PC-9 (cell line): ENCODE data around the gene ANKRD13B. TPM values are rescaled to one million over a fixed set of nuclear protein-coding genes. Genes with fewer than 3 reads are reported as not detected.

Experiments used
- BruUV-seq: library from RNA; stranded (reverse); fragments of 400-500 nt; replicated peaks from 2 replicates; lab custom pipeline; 2021; lab: Mats Ljungman, UMichigan
- CTCF ChIA-PET: fragments of 300-600 bp; sonication (Branson Sonifier 250); formaldehyde crosslinking; loops from one replicate; lab custom pipeline; 2022; ENCODE audit warnings: antibody characterized with exemption; lab: Charles Lee
- POLR2A ChIA-PET: fragments of 300-600 bp; sonication (Branson Sonifier 250); formaldehyde crosslinking; loops from one replicate; lab custom pipeline; 2022; ENCODE audit warnings: antibody characterized with exemption; ENCODE audit not compliant: unreplicated experiment; lab: Charles Lee
- DNase-seq, 2 experiments: peaks; one replicate each; pipeline versions ENCODE4 v3.0.0 to v3.0.0-alpha.2; 2015 to 2022; ENCODE audit warnings: mixed read lengths in 1 of 2
- H2AFZ ChIP-seq: fragments of 200-600 bp; sonication (generic); 2 replicates; pipeline ENCODE4 v1.8.1; 2017; ENCODE audit warnings: antibody characterized with exemption
- H3F3A ChIP-seq: fragments of 200-600 bp; sonication (generic); 2 replicates; pipeline ENCODE4 v1.8.1; 2017; ENCODE audit warnings: antibody characterized with exemption, mild to moderate bottlenecking, low read depth; ENCODE audit not compliant: insufficient read depth
- H3K27ac ChIP-seq: fragments of 200-600 bp; sonication (generic); 2 replicates; pipeline ENCODE4 v1.6.1; 2016; ENCODE audit warnings: mixed run types
- H3K27me3 ChIP-seq: fragments of 200-600 bp; sonication (generic); 2 replicates; pipeline ENCODE4 v1.6.1; 2016; ENCODE audit warnings: low read depth, mixed run types; ENCODE audit not compliant: insufficient read depth
- H3K36me3 ChIP-seq: fragments of 200-600 bp; sonication (generic); 2 replicates; pipeline ENCODE4 v1.6.1; 2016; ENCODE audit warnings: low read depth, mixed run types
- H3K4me1 ChIP-seq: fragments of 200-600 bp; sonication (generic); replicated peaks from 2 replicates; pipeline ENCODE4 v1.6.1; 2016; ENCODE audit warnings: mixed run types; ENCODE audit not compliant: insufficient read depth
- H3K4me2 ChIP-seq: fragments of 200-600 bp; sonication (generic); 2 replicates; pipeline ENCODE4 v1.6.1; 2017; ENCODE audit warnings: mixed run types
- H3K4me3 ChIP-seq: fragments of 200-600 bp; sonication (generic); 2 replicates; pipeline ENCODE4 v1.6.1; 2016; ENCODE audit warnings: mixed run types
- H3K79me2 ChIP-seq: fragments of 200-600 bp; sonication (generic); 2 replicates; pipeline ENCODE4 v1.6.1; 2017; ENCODE audit warnings: low read depth, mixed run types
- H3K9me2 ChIP-seq: fragments of 200-600 bp; sonication (generic); 2 replicates; pipeline ENCODE4 v1.8.1; 2017; ENCODE audit warnings: mild to moderate bottlenecking; ENCODE audit not compliant: insufficient read depth
- H3K9me3 ChIP-seq: fragments of 200-600 bp; sonication (generic); 2 replicates; pipeline ENCODE4 v1.8.1; 2016; ENCODE audit warnings: low read depth; ENCODE audit not compliant: insufficient read depth
- H4K20me1 ChIP-seq: fragments of 200-600 bp; sonication (generic); 2 replicates; pipeline ENCODE4 v1.8.1; 2017; ENCODE audit not compliant: insufficient read depth
- CTCF ChIP-seq: fragments of 200-600 bp; sonication (generic); conservative IDR thresholded peaks from 2 replicates; pipeline ENCODE4 v1.6.1; 2017; ENCODE audit warnings: mixed run types, antibody characterized with exemption, mild to moderate bottlenecking, moderate library complexity
- EZH2 ChIP-seq: fragments of 200-600 bp; sonication (generic); IDR thresholded peaks from 2 replicates; pipeline ENCODE4 v1.8.0; 2017; ENCODE audit warnings: antibody characterized with exemption, low read depth
- intact Hi-C: fragments of 100-400 bp; cut with micrococcal nuclease; formaldehyde crosslinking; loops from one replicate; pipeline ENCODE4 v1.10.0; 2022; ENCODE audit not compliant: unreplicated experiment
- total RNA-seq: library from RNA; stranded (reverse); gene quantifications from 2 replicates; pipeline ENCODE4 v1.2.3, GENCODE V29; 2021

ANKRD13B gene
- total RNA-seq, 1 experiment from 2014 or later = 28.4 TPM

GRCh38 chr17:29546830-29547229 is 46.1 kb upstream of the ANKRD13B start:
- BruUV-seq = no TSS peak
- no peaks in the 10 kb centered on the region for H4K20me1 ChIP-seq
- peaks cover 14% of the 10 kb centered on the region; the same call in 1 of the 2 replicates for H3F3A ChIP-seq
- no peaks in the 10 kb centered on the region for H3K27me3 ChIP-seq
- TF ChIP-seq CTCF (no peak), EZH2 (no peak)
- no peaks in the 10 kb centered on the region for H3K4me1 ChIP-seq
- H3K27ac ChIP-seq = no peak overlapping the region
- no peak overlapping the region for H2AFZ ChIP-seq
- no peaks in the 10 kb centered on the region for H3K9me2 ChIP-seq
- ChIA-PET POLR2A (no interaction called here), CTCF (no interaction called here)
- DNase-seq = no peak
- H3K9me3 ChIP-seq = no peaks in the 10 kb centered on the region; the same call in 1 of the 2 replicates
- no peak overlapping the region for H3K4me3 ChIP-seq
- H3K36me3 ChIP-seq = peaks cover 28% of the 10 kb centered on the region
- intact Hi-C loops = no loop called here
- no peaks in the 10 kb centered on the region for H3K79me2 ChIP-seq
- no peak overlapping the region for H3K4me2 ChIP-seq

GRCh38 chr17:29549177-29549923 is 43.6 kb upstream of the ANKRD13B start:
- CTCF ChIA-PET = no interaction called here
- Histone ChIP-seq H2AFZ (no peak overlapping the region), H3K9me2 (no peaks in the 10 kb centered on the region), H3K4me2 (no peak overlapping the region), H3K9me3 (no peaks in the 10 kb centered on the region), H4K20me1 (no peaks in the 10 kb centered on the region), H3K79me2 (no peaks in the 10 kb centered on the region), H3K27me3 (no peaks in the 10 kb centered on the region), H3K36me3 (0 out of 2 replicates have a peak, but pooled peaks cover 10% of the 10 kb centered on the region), H3F3A (peaks cover 14% of the 10 kb centered on the region; the same call in 1 of the 2 replicates), H3K4me1 (no peaks in the 10 kb centered on the region), H3K27ac (no peak overlapping the region), H3K4me3 (no peak overlapping the region)
- POLR2A ChIA-PET = interaction anchor here (0.6 kb wide), 1 partner anchor 527 kb away, joined by 3 read pairs; no protein-coding TSS in a partner anchor
- intact Hi-C loops = no loop called here
- no peak for DNase-seq
- BruUV-seq = no TSS peak
- no peak for TF ChIP-seq CTCF

- H3K27ac ChIP-seq = no peak overlapping the region
- no peak overlapping the region for H3K4me3 ChIP-seq
- H3K9me2 ChIP-seq = no peaks in the 10 kb centered on the region
- no TSS peak for BruUV-seq
- H3K4me1 ChIP-seq = peaks cover 14% of the 10 kb centered on the region
- DNase-seq = no peak
- intact Hi-C loops = no loop called here
- ChIA-PET CTCF (interaction anchor here (0.6 kb wide), 1 partner anchor 800 kb away, joined by 3 read pairs; no protein-coding TSS in a partner anchor), POLR2A (no interaction called here)
- peaks cover 21% of the 10 kb centered on the region; the same call in 1 of the 2 replicates for H3F3A ChIP-seq
- H4K20me1 ChIP-seq = 0 out of 2 replicates have a peak, but pooled peaks cover 4% of the 10 kb centered on the region
- no peaks in the 10 kb centered on the region for H3K79me2 ChIP-seq
- H2AFZ ChIP-seq = no peak overlapping the region
- TF ChIP-seq CTCF = no peak
- no peak for TF ChIP-seq EZH2
- H3K36me3 ChIP-seq = no peaks in the 10 kb centered on the region
- H3K4me2 ChIP-seq = no peak overlapping the region
- H3K27me3 ChIP-seq = no peaks in the 10 kb centered on the region
- H3K9me3 ChIP-seq = no peaks in the 10 kb centered on the region
Measured at GRCh38 chr17:29555840-29556239, 37.1 kb upstream of the ANKRD13B start.
